Left hindlimb (tissue), 1 donor: ENCODE results near the gene HUS1B.

Experiments
- DNase-seq: peaks from one replicate; pipeline ENCODE4 v3.0.0-alpha.2; 2018

HUS1B gene

DNA sequence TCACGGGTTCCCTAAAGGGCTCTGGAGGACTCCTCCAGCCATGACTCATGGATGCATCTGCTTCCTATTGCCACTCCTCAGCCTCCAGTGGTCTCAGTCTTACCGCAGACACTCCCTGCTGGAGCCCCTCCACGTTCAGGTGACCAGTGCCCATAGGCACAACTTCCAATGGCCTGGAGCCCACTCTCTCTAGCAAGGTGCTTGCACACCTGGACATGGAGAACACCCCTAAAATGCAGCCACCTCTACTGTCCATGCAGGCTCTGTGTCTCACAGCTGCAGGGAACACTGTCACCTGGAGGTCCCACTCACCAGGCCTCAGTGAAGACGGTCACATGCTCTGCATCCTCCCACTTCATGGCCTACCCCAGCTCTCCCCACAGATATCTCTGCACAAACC, 36.0 kb downstream of the HUS1B start:
- no peak for DNase-seq

- DNase-seq: no peak
Observed at GRCh38 chr6:620166-620565, 36.7 kb downstream of the HUS1B start.

DNA sequence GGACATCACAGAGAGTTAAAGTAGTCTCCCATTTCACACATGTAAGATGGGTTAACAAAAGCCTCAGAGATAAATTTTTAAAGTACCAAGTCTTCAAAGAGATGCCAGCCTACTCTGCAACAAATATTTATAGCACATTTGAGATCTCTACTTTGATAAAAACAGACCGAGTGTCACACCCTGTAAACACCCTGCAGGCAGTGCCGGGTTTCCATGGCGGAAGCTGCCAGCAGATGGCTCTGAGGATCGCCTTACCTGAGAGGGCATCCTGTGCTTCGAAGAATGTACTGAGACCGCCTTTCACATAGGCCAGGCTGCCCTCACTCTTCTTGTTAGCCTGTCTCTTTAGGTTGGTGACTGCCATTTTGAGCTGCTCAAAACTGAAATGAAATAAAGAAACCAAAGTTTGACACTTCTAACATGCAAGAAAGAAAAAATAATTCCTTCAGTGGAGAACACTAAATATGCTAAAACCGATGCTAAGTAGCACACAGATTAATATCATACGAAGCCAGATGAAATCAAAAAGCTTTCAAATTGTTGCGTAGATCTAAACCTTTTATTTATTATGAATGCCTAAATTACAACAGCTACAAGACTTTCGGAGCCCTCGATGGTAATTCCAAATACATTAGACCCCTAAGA, 39.3 kb downstream of the HUS1B start:
- no peak for DNase-seq

DNA sequence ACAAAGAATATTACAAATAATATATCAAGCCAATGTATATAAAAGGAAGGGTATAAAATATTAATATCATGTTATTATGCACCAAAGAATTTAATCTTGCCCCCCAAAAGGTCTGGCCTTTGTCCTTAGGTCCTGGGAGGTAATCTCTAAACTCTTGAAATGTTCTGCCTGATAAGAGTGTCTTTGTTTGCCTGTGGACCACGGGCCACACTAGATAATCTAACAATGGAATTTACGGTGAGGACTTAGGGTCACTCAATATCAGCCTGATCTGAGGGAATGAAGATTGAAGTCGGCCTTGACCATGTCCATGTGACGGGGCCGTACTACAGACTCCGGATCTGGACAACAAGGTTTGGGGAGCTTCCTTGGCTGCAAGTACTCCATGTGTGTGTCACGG, 42.9 kb downstream of the HUS1B start:
- no peak for DNase-seq

- no peak for DNase-seq
Observed at GRCh38 chr6:611928-612327, 45.0 kb downstream of the HUS1B start.

- DNase-seq: no peak
Observed at GRCh38 chr6:610882-611281, 46.0 kb downstream of the HUS1B start.

DNA sequence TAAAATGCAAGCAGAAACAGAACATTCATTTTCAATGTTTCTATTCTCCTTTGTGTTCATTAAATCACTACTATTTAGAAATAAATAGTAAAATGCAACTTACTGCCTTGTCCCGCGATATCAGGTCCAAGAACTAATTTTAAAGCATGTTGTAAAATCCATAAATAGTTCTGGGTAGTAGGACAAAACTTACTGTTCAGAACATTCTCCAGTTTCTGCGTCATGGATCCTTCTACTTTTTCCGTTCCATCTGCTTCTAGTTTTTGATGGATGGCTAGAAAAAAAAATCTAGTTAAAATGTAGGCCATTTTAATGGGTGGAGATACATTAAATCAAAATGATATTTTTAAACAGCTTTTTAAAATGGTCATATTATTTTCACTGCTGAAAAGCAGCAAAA, 47.0 kb downstream of the HUS1B start:
- no peak for DNase-seq

DNA sequence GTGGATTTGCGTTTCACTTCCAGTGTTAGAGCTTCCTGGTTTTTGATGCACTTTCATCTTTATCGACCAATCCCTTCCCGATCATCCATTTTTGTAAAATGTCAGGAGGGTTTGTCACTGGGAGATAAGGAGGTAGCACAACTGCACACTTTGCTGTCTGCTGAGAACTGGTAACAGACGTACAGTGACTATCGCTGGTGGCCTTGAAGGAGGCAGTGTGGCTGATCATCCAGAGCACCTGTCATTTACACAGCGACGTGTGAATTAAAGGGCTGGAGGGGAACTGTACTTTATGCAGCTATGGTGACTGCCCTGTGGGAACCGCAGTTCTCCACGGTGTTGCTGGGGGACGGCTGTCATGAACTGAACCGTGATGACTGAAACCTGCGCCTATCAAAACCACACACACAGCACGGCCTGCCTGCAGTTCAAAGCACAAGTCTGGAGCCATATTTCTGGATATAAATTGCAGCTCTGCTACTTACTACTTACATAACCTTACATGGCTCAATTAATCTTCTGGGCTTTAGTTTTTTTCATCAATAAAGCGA, 50.0 kb downstream of the HUS1B start:
- DNase-seq: no peak
